Liver (tissue), 3 donors: Measurements from ENCODE around the gene FILIP1L.

Source experiments
- CTCF ChIP-seq: fragments of 150-350 bp; IDR thresholded peaks from 2 replicates; pipeline ENCODE4 v1.5.1; 2017; ENCODE audit warnings: improper control_type of control experiment, low read depth, low read length; ENCODE audit not compliant: missing input control
- FOXA1 ChIP-seq: IDR thresholded peaks from 2 replicates; pipeline ENCODE4 v1.6.1; 2016; ENCODE audit warnings: antibody characterized with exemption
- JUND ChIP-seq, 2 donors: IDR thresholded peaks; 2 replicates each; pipeline ENCODE4 v1.6.1; 2016; ENCODE audit warnings: antibody characterized with exemption in 2 of 2
- RAD21 ChIP-seq, 2 donors: IDR thresholded peaks; 2 replicates each; pipeline ENCODE4 v1.6.1; 2016; ENCODE audit warnings: antibody characterized with exemption in 2 of 2, mild to moderate bottlenecking in 2 of 2
- SP1 ChIP-seq: IDR thresholded peaks from 2 replicates; pipeline ENCODE4 v1.6.1; 2018; ENCODE audit warnings: antibody characterized with exemption, mild to moderate bottlenecking
- YY1 ChIP-seq: IDR thresholded peaks from 2 replicates; pipeline ENCODE4 v1.6.1; 2016; ENCODE audit warnings: antibody characterized with exemption, mild to moderate bottlenecking
- TF ChIP-seq, protein P1 (sequence below): IDR thresholded peaks from 2 replicates; pipeline ENCODE4 v1.6.1; 2016; ENCODE audit warnings: antibody characterized with exemption, mild to moderate bottlenecking
- donor health status: healthy.
- donor health status: healthy.

GRCh38 chr3:99803297-99803696 lies 311.0 kb downstream of the FILIP1L start:
- TF ChIP-seq CTCF, result no peak
- no peak for TF ChIP-seq YY1
- no peak for TF ChIP-seq RAD21 (IDR thresholded peaks at IDR 0.05)
- TF ChIP-seq, protein P1, sequence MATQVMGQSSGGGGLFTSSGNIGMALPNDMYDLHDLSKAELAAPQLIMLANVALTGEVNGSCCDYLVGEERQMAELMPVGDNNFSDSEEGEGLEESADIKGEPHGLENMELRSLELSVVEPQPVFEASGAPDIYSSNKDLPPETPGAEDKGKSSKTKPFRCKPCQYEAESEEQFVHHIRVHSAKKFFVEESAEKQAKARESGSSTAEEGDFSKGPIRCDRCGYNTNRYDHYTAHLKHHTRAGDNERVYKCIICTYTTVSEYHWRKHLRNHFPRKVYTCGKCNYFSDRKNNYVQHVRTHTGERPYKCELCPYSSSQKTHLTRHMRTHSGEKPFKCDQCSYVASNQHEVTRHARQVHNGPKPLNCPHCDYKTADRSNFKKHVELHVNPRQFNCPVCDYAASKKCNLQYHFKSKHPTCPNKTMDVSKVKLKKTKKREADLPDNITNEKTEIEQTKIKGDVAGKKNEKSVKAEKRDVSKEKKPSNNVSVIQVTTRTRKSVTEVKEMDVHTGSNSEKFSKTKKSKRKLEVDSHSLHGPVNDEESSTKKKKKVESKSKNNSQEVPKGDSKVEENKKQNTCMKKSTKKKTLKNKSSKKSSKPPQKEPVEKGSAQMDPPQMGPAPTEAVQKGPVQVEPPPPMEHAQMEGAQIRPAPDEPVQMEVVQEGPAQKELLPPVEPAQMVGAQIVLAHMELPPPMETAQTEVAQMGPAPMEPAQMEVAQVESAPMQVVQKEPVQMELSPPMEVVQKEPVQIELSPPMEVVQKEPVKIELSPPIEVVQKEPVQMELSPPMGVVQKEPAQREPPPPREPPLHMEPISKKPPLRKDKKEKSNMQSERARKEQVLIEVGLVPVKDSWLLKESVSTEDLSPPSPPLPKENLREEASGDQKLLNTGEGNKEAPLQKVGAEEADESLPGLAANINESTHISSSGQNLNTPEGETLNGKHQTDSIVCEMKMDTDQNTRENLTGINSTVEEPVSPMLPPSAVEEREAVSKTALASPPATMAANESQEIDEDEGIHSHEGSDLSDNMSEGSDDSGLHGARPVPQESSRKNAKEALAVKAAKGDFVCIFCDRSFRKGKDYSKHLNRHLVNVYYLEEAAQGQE, result no peak
- TF ChIP-seq JUND (IDR thresholded peaks at IDR 0.05), result no peak
- no peak for TF ChIP-seq FOXA1
- TF ChIP-seq SP1, result no peak
